GM21515 (cell line): Measurements from ENCODE around the gene ITFG2.

Source experiments
- ATAC-seq: cut with Tn5 transposase; IDR thresholded peaks from one replicate; pipeline ENCODE4 v1.9.1; 2021; ENCODE audit not compliant: unreplicated experiment

The ITFG2 gene

DNA sequence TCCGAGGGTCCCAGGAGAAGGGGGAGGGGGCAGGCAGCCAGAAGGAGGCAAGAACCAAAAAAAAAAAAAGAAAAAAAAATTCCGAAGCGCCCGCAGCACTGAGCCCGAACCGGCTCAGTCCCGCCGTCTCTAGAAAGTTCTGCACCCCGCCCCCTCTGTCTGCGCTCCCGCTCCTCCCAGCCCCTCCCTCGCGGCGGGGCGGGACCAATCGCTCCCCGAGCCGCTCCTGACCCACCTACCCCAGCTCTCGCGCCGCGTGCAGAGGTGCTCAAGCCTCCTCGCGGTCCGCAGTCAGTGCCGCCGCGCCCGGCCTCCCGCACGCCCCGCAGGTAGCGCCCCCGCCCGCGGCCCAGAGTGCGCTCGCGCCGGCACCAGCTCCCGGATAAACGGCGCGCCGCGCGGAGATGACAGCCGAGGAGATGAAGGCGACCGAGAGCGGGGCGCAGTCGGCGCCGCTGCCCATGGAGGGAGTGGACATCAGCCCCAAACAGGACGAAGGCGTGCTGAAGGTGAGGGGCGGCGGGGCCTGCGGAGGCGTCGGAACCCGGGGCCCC is 17.7 kb upstream of the ITFG2 start, which contains the start of gene FKBP4:
Gene FKBP4, plus strand, starts transcription at position 235 of the 554 bp plus-strand sequence. Its CDS starts 170 bp downstream, at position 405.
- peak; percentile 80 for ATAC-seq

DNA sequence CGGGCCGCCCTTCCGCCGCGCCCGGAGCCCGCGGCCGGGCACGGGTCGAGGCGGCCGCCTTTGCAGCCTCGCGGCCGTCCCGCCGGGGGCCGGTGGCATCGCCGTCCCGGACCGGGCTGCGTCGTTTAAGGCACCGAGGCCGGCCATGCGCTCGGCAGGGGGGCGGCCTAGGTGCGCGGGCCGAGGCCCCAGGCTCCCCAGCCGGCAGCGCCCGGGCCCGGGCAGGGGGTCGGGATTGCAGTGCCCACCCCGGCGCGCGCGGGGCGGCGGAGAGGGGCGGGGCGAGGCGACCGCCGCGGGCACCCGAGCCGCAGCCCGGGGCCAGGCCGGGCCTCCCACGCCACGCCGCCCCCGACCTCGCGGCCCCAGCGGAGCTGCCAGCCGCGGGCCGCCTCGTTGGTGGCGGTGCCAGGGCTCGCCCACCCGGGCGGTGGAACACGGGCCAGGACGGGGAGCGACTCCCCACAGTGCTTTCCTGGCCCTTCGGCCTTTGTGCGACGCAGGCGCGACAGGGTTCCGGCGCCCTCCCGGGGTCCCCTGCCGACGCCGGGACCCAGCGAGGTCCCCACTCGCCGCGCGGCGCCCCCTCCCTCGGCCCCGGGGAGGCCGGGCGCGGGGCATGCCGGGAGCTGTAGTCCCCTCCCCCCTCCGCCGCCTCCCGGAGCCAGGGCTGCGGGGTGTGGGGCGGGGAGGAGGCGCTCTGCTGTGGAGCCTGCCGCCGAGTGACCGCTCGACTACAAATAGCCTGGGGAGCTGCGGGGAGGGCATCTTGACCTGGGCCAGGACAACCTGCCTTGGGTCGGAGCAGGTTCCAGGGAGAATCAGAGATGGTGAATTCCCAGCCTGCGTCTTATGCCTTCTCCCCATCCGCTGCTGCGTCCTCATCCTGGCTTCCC is 16.9 kb upstream of the ITFG2 start:
- peak; percentile 59 for ATAC-seq

GRCh38 chr12:2796187-2796666 is 16.2 kb upstream of the ITFG2 start:
- no peak for ATAC-seq

GRCh38 chr12:2797721-2798418 is 14.6 kb upstream of the ITFG2 start:
- ATAC-seq, result no peak

DNA sequence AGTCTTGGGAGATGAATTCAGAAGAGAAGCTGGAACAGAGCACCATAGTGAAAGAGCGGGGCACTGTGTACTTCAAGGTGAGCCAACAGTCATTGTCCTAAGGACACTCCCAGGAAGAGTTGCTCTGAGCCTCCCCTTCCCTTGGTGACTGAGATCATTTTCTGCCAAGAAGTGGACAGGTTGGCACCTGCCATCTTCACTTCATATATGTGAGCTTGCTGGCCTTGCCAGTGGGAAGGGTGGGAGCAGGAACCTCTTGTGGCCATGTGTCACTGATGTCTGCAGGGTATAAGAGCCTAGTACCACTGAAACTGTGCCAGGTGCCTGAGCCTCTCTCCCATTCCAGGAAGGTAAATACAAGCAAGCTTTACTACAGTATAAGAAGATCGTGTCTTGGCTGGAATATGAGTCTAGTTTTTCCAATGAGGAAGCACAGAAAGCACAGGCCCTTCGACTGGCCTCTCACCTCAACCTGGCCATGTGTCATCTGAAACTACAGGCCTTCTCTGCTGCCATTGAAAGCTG is 12.4 kb upstream of the ITFG2 start:
- no peak for ATAC-seq

- no peak for ATAC-seq
These were observed 11.3 kb upstream of the ITFG2 start for GRCh38 chr12:2801044-2801783.

- ATAC-seq, result no peak
These were observed 8.7 kb upstream of the ITFG2 start for GRCh38 chr12:2803635-2804392.

DNA sequence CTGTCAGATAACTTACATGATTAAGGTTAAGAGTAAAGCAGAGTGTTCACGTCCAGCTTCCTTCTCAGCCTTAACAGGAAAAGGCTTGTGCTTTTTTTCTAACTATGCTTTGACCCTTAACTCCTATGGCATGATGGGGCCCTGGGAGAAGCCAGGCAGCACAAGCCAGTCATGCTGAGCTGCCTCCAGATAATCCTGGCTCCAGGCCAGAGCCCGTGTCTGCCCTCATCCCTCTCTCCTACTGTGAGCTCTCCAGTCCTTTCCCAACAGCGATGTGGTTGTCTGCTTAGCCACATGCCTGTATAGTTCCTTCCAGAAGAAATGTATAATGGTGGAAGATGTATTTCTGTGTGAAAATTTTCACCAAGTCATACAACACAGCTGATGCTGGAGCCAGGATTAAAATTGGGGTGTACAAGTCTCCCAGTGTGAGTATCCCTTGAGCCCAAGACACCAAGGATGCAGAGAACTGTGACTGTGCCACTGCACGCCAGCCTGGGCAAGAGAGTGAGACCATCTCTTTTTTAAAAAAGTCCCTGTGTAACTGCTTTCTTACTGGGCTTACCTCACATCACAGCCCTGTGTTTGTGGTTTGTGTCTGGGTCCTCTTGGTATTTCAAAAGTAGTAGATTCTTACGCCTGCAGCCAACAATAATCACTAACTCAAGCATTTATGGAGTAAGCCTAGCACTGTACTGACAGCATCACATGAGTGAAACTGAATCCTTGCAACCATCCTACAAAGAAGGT is 7.9 kb upstream of the ITFG2 start:
- no peak for ATAC-seq

DNA sequence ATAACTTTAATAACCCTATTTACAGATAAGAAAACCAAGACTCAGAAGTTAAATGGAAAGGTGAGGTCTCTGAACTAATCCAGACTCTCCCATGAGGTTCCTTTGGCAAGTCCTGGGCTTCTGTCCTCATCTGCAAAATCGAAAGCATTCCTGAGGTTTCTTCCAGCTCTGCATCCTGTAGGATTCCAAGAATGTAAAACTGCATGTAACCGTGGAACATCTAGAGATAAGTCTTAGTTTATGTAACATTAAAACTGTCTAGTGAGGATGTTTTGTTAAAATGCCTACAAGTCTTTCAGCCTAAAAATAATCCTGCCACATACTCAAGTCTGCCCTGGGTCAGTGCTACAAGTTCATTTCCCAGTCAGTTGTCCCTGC is 7.3 kb upstream of the ITFG2 start:
- no peak for ATAC-seq

- no peak for ATAC-seq
These were observed 5.8 kb upstream of the ITFG2 start for GRCh38 chr12:2806700-2807099.

GRCh38 chr12:2811801-2812200 is 667 bp upstream of the ITFG2 start:
- no peak for ATAC-seq

- peak; percentile 45 for ATAC-seq
These were observed 1.0 kb downstream of the ITFG2 start for GRCh38 chr12:2813214-2814185.

GRCh38 chr12:2819810-2820209 is 7.3 kb downstream of the ITFG2 start:
- ATAC-seq, result no peak

DNA sequence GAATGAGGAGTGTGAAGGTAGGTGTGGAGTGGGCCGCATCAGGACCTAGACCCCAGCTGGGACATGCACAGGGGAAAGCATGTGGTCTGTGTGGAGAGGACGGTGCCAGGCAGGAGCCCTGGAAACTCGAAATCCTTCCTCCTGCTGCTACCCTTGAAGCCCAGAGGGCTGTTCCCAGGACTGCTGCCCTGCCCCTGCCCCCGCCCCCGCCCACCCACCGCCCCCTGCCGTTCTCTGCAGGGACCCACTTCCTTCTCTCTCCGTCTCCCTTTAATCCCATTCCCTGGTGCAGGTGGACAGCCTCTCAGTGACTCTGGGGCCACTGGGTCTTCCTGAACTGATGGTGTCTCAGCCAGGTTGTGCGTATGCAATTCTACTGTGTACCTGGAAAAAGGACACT is 8.0 kb downstream of the ITFG2 start:
- ATAC-seq, result no peak

DNA sequence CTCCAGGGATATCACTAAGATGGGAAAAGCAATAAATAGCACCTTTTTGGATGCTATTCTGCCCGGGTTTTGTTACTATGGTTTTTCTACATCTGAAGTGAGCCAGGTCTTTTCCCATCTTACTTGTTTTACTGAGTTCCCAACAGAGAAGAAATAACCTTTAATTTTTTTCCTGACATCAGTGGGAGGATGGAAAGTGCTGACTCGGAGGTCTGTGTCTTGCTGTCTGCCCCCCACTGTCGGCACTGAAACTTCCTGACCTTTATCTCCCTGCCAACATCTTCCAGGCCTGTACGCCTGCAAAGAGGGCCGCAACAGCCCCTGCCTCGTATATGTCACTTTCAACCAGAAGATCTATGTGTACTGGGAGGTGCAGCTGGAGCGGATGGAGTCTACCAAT is 11.0 kb downstream of the ITFG2 start:
- no peak for ATAC-seq

DNA sequence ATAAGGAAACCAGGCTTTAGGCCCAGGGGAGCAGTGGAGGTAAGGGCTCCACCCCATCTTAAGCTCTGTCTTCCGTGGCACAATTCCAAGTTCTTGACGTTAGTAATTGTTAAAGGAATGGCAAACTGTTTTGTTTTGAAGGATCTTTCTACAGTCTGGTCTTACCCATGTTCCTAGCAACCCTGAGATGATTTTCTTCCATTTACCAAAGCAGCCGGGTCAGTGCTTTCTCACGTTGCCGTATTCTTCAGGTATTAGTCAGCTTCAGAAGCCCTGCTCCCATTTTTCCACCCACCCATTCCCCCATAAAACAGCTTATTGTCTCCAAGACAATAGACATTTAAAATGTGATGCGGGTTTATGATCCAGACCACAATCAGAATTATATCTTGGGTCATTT is 12.1 kb downstream of the ITFG2 start:
- no peak for ATAC-seq

GRCh38 chr12:2825132-2825531 is 12.7 kb downstream of the ITFG2 start:
- ATAC-seq, result no peak

DNA sequence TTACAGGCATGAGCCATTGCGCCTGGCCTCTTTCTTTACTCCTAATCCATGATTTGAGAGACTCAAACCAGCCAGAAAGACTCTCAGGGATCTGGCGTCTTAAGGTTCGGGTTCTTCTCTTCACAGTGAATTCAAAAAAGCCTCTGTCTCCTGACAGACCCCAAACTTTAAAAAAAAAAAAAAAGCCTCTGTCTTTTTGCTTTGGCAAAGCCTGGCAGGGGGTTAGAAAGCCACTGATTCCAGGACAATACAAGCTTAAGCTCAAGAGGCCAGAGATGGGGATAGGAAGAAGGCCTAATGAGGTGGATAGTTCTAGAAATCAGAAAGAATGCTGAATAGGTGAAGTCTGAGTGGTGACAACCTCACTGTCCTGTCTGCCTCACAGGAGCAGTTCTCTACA is 13.6 kb downstream of the ITFG2 start:
- ATAC-seq, result no peak
